GM06990 (cell line): Measurements from ENCODE around the gene MRM3.
"Not testable (repeated sequence)": the region's sequence is repeated elsewhere in the genome, so short reads cannot be mapped to it uniquely, and the experiment has no call there.

ENCODE experiments used
- DNase-seq: peaks from one replicate; pipeline ENCODE4 v3.0.0-alpha.2; 2011; ENCODE audit not compliant: insufficient read length; ENCODE audit errors: extremely low read depth
- H3K27me3 ChIP-seq: replicated peaks from 2 replicates; pipeline ENCODE4 v1.6.0; 2011; ENCODE audit warnings: low read length; ENCODE audit not compliant: control insufficient read depth, insufficient read depth
- H3K36me3 ChIP-seq: 2 replicates; pipeline ENCODE4 v1.5.1; 2011; ENCODE audit warnings: low read length; ENCODE audit not compliant: control insufficient read depth, insufficient read depth
- H3K4me3 ChIP-seq: replicated peaks from 2 replicates; pipeline ENCODE4 v1.5.1; 2011; ENCODE audit warnings: low read depth, mild to moderate bottlenecking, control low read depth, low read length
- CTCF ChIP-seq: IDR thresholded peaks from 2 replicates; pipeline ENCODE4 v1.5.1; 2011; ENCODE audit warnings: low read length, control low read depth, mild to moderate bottlenecking, inconsistent platforms; ENCODE audit not compliant: insufficient read depth, poor library complexity, severe bottlenecking

Gene MRM3

GRCh38 chr17:802901-803881 is 21.0 kb downstream of the MRM3 start:
- Histone ChIP-seq H3K36me3 (no peaks in the 10 kb centered on the region), H3K27me3 (no peaks in the 10 kb centered on the region; the same call in 1 of the 2 replicates), H3K4me3 (no peak overlapping the region)
- no peak for DNase-seq
- TF ChIP-seq CTCF = no peak

GRCh38 chr17:804541-805435 is 22.6 kb downstream of the MRM3 start:
- no peaks in the 10 kb centered on the region for H3K36me3 ChIP-seq

GRCh38 chr17:805886-806285 is 23.7 kb downstream of the MRM3 start:
- H3K36me3 ChIP-seq, DNase-seq, H3K4me3 ChIP-seq, H3K27me3 ChIP-seq: not testable (repeated sequence)

More at GRCh38 chr17:804541-805435, 22.6 kb downstream of the MRM3 start:
- TF ChIP-seq CTCF = no peak
- Histone ChIP-seq H3K27me3 (no peaks in the 10 kb centered on the region; the same call in 1 of the 2 replicates), H3K4me3 (no peak overlapping the region)
- DNase-seq = no peak

- Histone ChIP-seq H3K36me3 (no peaks in the 10 kb centered on the region), H3K4me3 (no peak overlapping the region), H3K27me3 (no peaks in the 10 kb centered on the region; the same call in 1 of the 2 replicates)
- TF ChIP-seq CTCF = no peak
- no peak for DNase-seq
These were observed 24.2 kb downstream of the MRM3 start for GRCh38 chr17:806346-806745.

- no peaks in the 10 kb centered on the region; the same call in 1 of the 2 replicates for H3K27me3 ChIP-seq
- H3K4me3 ChIP-seq = no peak overlapping the region
- no peak for TF ChIP-seq CTCF
- DNase-seq = no peak
- no peaks in the 10 kb centered on the region for H3K36me3 ChIP-seq
These were observed 24.8 kb downstream of the MRM3 start for GRCh38 chr17:806781-807522.
